A549 treated with DMSO at 1 μM for 4 hours (cell line): ENCODE data around the gene REX1BD. TPM values are rescaled to one million over a fixed set of nuclear protein-coding genes. Genes with fewer than 3 reads are reported as not detected.

ENCODE experiments used
- total RNA-seq: library from RNA; stranded (reverse); fragments of 200-300 nt; extraction: Qiagen RNA extraction; gene quantifications from 5 replicates; pipeline ENCODE4 v1.2.3, GENCODE V29; 2022; ENCODE audit warnings: low read depth

REX1BD gene
- total RNA-seq: 37.0 to 53.9 TPM (median 50.4 TPM) in 5 replicates

GRCh38 chr19:18588611-18589379, at the start of gene REX1BD:
TSS of gene REX1BD (plus strand) at chr19:18588798. CDS start at chr19:18588802, 4 bp downstream.

GRCh38 chr19:18542941-18543813, 45.4 kb upstream of the REX1BD start, which contains the start of gene FKBP8:
TSS of gene FKBP8 (minus strand) at chr19:18543573. CDS start at chr19:18541970, 1,603 bp downstream.

GRCh38 chr19:18557411-18558201, 31.0 kb upstream of the REX1BD start, which contains the start of gene KXD1:
TSS of gene KXD1 (plus strand) at chr19:18557870. CDS start at chr19:18562057, 4,187 bp downstream.

GRCh38 chr19:18571564-18572344, 16.8 kb upstream of the REX1BD start, which contains the start of gene UBA52:
TSS of gene UBA52 (plus strand) at chr19:18571857. CDS start at chr19:18573301, 1,444 bp downstream.

GRCh38 chr19:18606281-18607225, 18.0 kb downstream of the REX1BD start, which contains the start of gene CRLF1:
TSS of gene CRLF1 (minus strand) at chr19:18606799. CDS start at chr19:18606656, 143 bp downstream.

GRCh38 chr19:18612772-18613588, 24.4 kb downstream of the REX1BD start, which contains the start of gene TMEM59L:
TSS of gene TMEM59L (plus strand) at chr19:18612870. CDS start at chr19:18612959, 89 bp downstream.

GRCh38 chr19:18636969-18637629, 48.5 kb downstream of the REX1BD start, which contains the start of gene KLHL26:
TSS of gene KLHL26 (plus strand) at chr19:18637028. CDS start at chr19:18637055, 27 bp downstream.

Other genes with a start within 250 kb of the REX1BD start
- 2.2 to 4.3 TPM (median 3.7 TPM) in 5 replicates for gene PGPEP1, start 248.2 kb upstream of the REX1BD start, total RNA-seq
- 40.6 to 72.6 TPM (median 50.5 TPM) in 5 replicates for gene GDF15, start 202.6 kb upstream of the REX1BD start, total RNA-seq
- gene LRRC25, start 191.2 kb upstream of the REX1BD start, total RNA-seq: not detected in 5 replicates
- 42.9 to 62.5 TPM (median 44.8 TPM) in 5 replicates for gene SSBP4, start 169.4 kb upstream of the REX1BD start, total RNA-seq
- gene ISYNA1, start 150.7 kb upstream of the REX1BD start, total RNA-seq: 30.2 to 44.3 TPM (median 37.1 TPM) in 5 replicates
- gene ELL, start 66.7 kb upstream of the REX1BD start, total RNA-seq: 4.9 to 5.5 TPM (median 5.0 TPM) in 5 replicates
- 133 to 151 TPM (median 136 TPM) in 5 replicates for gene FKBP8, start 45.2 kb upstream of the REX1BD start, total RNA-seq
- 87.9 to 111 TPM (median 98.4 TPM) in 5 replicates for gene KXD1, start 30.9 kb upstream of the REX1BD start, total RNA-seq
- gene UBA52, start 16.9 kb upstream of the REX1BD start, total RNA-seq: 1,087 to 1,167 TPM (median 1,108 TPM) in 5 replicates
- 1.5 to 4.5 TPM (median 3.0 TPM) in 5 replicates for gene CRLF1, start 18.0 kb downstream of the REX1BD start, total RNA-seq
- gene TMEM59L, start 24.1 kb downstream of the REX1BD start, total RNA-seq: 3.6 to 6.3 TPM (median 5.4 TPM) in 5 replicates
- gene KLHL26, start 48.2 kb downstream of the REX1BD start, total RNA-seq: 3.1 to 4.4 TPM (median 3.2 TPM) in 5 replicates
- 2.2 to 5.6 TPM (median 4.6 TPM) in 5 replicates for gene CRTC1, start 94.9 kb downstream of the REX1BD start, total RNA-seq
- gene COMP, start 202.5 kb downstream of the REX1BD start, total RNA-seq: 0.03 to 0.06 TPM (median 0.06 TPM) in 3 of 5 replicates, not detected in the others
- 33.4 to 45.5 TPM (median 44.3 TPM) in 5 replicates for gene UPF1, start 243.2 kb downstream of the REX1BD start, total RNA-seq